ENCODE data around the gene PPP1R7. TPM values are rescaled to one million over a fixed set of nuclear protein-coding genes. Genes with fewer than 3 reads are reported as not detected.

Gene PPP1R7
- total RNA-seq, 3 donors from 2014 or later = 66.3 to 74.1 (median 73.7) TPM

DNA sequence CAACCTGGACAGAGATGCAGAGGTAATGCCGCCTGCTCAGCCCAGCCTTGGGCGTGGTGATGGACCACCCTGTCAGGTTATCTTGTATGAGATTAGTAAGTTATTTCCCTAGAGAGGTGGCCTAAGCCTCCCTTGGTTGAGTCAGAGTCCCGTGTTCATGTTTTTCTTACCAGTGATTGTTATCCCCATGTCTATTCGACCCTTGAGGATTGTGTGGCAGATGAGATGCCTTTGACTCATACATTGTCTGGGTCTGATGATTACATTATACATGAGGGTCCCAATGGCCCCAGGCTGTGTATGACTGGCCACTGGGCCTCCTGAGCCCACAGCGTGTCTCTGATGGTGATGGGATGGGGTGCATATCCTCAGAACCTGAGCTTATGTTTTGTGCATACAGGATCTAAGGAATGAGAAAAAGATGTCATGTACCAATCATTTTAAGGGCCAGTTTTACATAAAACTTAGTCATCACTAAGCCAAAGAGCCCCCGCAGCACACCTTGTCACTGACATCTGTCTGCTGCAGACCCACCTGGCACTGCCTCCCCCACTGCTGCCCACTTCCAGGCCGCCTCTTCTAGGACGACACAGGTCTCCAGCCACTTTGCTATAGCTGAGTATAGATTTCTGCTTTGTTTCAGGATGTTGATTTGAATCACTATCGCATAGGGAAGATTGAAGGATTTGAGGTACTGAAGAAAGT is 7.7 kb downstream of the PPP1R7 start:
- Mint-ChIP-seq H3K9me3 (no peaks in the 10 kb centered on the region), H3K36me3 (ENCODE audit: insufficient read depth) (peaks cover 20% of the 10 kb centered on the region), H3K27me3 (ENCODE audit: low read depth) (no peaks in the 10 kb centered on the region), H3K4me1 (ENCODE audit: low read depth) (peaks cover 19% of the 10 kb centered on the region), H3K4me3 (no peak overlapping the region)
- DNase-seq (no peak), ATAC-seq (no peak)

DNA sequence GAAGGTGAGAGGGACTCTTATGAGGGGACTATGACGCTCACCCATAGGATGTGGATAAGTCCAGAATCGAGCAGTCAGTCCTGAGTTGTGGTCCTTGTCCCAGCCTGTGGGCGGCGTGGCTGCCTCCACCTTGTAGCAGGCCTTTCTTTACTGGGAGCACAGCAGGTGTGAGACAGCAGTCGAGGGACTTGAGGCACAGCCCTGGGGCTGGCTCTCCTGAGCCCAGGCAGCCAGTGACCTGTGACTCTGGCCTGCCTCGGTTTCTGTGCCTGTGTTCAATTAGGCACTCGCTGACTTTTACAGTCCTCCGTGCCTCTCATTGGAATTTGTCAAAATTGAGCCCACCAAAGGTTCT is 8.3 kb downstream of the PPP1R7 start:
- no peak for DNase-seq
- ATAC-seq = no peak
- peaks cover 20% of the 10 kb centered on the region for H3K36me3 Mint-ChIP-seq (ENCODE audit: insufficient read depth)

DNA sequence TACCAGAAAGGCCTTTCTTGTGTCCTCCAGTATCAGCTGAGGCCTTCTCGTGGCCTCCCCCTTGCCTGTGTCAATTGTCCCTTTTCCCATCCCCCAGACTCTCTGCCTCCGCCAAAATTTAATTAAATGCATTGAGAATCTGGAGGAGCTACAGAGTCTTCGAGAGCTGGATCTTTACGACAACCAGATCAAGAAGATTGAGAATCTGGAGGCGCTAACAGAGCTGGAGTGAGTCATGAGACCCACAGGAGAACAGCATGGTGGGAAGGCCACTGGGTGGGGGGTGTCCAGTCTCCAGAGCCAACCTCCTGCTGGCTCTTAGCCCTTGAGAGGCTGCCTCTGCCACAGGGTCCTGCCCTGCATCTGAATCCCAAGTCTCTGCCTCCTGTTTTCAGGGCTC is 8.8 kb downstream of the PPP1R7 start:
- no peak for DNase-seq
- Mint-ChIP-seq H3K9me3 (no peaks in the 10 kb centered on the region), H3K36me3 (ENCODE audit: insufficient read depth) (peaks cover 20% of the 10 kb centered on the region), H3K4me3 (no peak overlapping the region), H3K4me1 (ENCODE audit: low read depth) (peaks cover 15% of the 10 kb centered on the region), H3K27me3 (ENCODE audit: low read depth) (no peaks in the 10 kb centered on the region)
- ATAC-seq = no peak

More for the DNA sequence above, 8.3 kb downstream of the PPP1R7 start:
- H3K27me3 Mint-ChIP-seq (ENCODE audit: low read depth) = no peaks in the 10 kb centered on the region
- peaks cover 15% of the 10 kb centered on the region for H3K4me1 Mint-ChIP-seq (ENCODE audit: low read depth)
- H3K9me3 Mint-ChIP-seq = no peaks in the 10 kb centered on the region
- no peak overlapping the region for H3K4me3 Mint-ChIP-seq

DNA sequence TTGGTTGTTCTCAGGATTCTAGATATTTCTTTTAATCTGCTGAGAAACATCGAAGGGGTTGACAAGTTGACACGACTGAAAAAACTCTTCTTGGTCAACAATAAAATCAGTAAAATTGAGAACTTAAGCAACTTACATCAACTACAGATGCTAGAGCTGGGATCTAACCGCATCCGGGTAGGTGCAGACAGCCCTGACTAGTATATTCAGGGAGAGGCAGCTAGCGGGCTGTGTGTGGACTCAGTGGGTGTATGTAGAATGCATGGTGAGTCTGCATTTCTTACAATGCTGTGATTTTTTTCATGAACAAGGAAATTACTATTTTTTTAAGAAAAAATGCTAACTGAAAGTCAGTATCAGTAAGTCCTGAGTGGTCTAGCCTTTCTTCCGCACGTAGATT is 10.1 kb downstream of the PPP1R7 start:
- DNase-seq (no peak), ATAC-seq (no peak)
- Mint-ChIP-seq H3K9me3 (no peaks in the 10 kb centered on the region), H3K4me3 (no peak overlapping the region), H3K4me1 (ENCODE audit: low read depth) (peaks cover 9% of the 10 kb centered on the region), H3K36me3 (ENCODE audit: insufficient read depth) (peaks cover 20% of the 10 kb centered on the region), H3K27me3 (ENCODE audit: low read depth) (no peaks in the 10 kb centered on the region)

DNA sequence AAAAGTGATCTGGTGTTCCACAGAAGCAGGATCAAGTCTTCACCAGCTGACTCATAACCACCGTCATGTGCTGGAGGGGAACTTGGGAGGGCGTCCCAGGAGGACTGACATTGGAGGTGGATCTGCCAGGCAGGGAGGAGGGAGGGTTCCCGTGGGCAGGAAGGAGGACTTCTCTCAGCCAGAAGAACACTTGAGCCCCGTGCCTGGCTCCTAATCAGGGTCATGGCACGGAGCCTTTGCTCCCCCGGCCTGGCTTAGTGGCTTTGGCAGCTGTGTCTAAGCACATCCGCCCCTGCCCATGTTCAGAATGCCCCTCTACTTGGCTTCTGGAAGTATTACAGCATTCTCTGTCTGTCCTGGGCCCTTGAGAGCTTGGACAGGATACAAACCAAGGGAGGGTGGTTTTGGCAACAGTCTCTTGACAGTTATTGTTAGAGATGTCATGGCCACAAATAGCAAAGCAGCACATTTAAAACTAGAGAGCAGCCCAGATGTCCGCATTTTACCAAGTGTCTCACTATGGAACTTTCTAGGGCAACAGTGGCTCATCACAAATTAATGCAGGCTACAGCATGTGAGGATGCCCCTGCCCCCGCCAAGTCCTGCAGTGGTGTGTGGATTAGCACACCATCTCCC is 11.5 kb downstream of the PPP1R7 start:
- ATAC-seq (no peak), DNase-seq (no peak)
- Mint-ChIP-seq H3K9me3 (no peaks in the 10 kb centered on the region), H3K4me3 (no peak overlapping the region), H3K4me1 (ENCODE audit: low read depth) (peaks cover 4% of the 10 kb centered on the region), H3K27me3 (ENCODE audit: low read depth) (no peaks in the 10 kb centered on the region), H3K36me3 (ENCODE audit: insufficient read depth) (peaks cover 28% of the 10 kb centered on the region)

DNA sequence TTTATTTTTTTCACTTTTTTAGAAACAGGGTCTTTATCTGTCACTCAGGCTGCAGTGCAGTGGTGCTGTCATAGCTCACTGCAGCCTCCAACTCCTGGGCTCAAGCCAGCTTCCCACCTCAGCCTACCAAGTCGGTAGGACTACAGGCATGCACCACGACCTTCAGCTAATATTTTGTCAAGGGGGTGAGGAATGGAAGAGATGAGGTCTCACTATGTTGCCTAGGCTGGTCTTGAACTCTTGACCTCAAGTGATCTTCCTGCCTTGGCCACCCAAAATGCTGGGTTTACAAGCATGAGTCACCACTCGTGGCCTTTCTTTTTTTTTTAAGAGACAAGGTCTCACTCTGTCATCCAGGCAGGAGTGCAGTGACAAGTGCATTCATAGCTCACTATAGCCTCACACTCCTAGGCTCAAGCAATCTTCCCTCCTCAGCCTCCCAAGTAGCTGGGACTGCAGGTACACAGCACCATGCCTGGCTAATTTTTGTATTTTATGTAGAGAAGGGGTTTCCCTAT is 13.4 kb downstream of the PPP1R7 start:
- Mint-ChIP-seq H3K4me1 (ENCODE audit: low read depth) (no peaks in the 10 kb centered on the region), H3K4me3 (no peak overlapping the region), H3K36me3 (ENCODE audit: insufficient read depth) (peaks cover 35% of the 10 kb centered on the region), H3K27me3 (ENCODE audit: low read depth) (no peaks in the 10 kb centered on the region), H3K9me3 (no peaks in the 10 kb centered on the region)
- ATAC-seq = no peak
- no peak for DNase-seq

DNA sequence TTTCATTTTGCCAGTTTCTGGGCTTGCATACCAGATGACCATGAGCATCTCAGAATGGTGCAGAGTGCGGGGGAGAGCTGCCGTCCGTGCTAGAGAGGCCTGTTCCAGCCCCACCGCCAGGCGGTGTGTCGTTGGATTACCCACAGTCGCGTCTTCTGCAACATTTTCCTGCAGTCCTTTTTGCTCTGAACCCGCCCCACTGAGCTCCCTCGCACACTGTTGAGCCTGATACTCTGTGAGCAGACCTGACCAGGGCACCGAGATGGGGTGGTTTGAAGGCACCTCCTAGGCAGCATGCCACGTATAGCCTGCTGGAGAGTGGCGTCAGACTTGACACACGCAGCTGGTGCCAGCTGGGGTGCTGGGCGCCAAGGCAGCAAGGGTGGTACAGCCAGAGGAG is 18.1 kb downstream of the PPP1R7 start:
- H3K27me3 Mint-ChIP-seq (ENCODE audit: low read depth) = no peaks in the 10 kb centered on the region
- ATAC-seq = no peak
- DNase-seq = no peak
- H3K9me3 Mint-ChIP-seq = peaks cover 15% of the 10 kb centered on the region
- peaks cover 58% of the 10 kb centered on the region for H3K36me3 Mint-ChIP-seq (ENCODE audit: insufficient read depth)
- no peaks in the 10 kb centered on the region for H3K4me1 Mint-ChIP-seq (ENCODE audit: low read depth)
- no peak overlapping the region for H3K4me3 Mint-ChIP-seq

DNA sequence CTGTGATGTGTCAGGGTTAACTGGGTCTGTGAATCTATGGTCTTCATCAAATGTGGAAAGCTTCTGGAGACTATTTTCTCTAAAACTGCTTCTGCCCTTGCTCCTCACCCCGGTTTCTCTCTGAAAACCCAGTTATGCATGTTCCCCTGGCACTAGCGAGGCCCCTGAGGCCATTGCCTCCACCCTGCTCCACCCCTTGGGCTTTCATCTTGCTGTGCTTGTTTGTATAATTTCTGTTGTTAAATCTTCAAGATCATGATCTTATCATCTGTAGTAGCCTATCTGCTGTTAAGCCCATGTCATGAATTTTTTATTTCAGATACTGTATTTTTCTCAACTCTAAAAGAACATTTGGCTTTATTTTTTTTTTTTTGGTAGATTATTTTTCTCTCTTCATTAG is 23.3 kb downstream of the PPP1R7 start:
- Mint-ChIP-seq H3K9me3 (peaks cover 15% of the 10 kb centered on the region), H3K4me1 (ENCODE audit: low read depth) (no peaks in the 10 kb centered on the region), H3K4me3 (no peak overlapping the region), H3K36me3 (ENCODE audit: insufficient read depth) (peaks cover 57% of the 10 kb centered on the region), H3K27me3 (ENCODE audit: low read depth) (no peaks in the 10 kb centered on the region)
- DNase-seq = no peak
- no peak for ATAC-seq

DNA sequence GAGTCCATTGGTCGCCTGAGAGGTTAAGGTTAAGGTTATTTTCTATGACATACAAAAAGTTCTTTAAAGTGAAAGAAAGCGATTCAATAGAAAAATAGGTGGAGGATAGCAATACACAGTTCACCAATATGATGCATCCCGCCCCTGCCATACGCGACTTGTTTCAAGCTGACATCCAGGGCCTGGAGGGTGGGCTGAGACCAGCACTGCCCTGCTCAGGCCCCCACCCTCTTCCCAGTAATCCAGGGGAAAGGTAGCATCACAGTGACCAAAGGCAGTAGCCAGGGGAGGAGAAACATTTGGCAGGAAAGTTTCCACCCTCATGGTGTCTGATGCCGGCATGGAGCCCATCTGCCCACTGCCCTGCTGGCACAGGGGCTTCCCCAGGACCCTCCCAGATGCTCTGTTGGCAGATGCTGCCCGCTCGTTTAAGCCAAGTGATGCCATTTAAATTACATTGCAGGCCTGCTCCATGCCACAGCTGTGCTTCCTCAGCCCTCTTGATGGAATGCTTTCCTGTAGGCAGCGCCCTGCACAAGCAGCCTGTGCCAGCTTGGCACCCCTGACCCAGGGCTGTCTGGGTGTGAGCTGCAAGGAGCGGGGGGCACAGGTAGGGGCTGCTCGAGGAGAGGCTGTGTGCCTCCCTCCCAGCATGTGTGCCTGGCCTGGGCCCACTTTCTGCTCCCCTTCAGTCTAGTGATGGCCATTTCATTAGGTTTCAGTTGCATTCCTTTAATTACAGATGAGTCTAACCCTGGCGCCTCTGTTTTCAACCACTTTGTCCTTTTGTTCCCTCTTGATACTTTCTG is 27.5 kb downstream of the PPP1R7 start:
- Mint-ChIP-seq H3K36me3 (ENCODE audit: insufficient read depth) (peaks cover 37% of the 10 kb centered on the region), H3K9me3 (no peaks in the 10 kb centered on the region), H3K27me3 (ENCODE audit: low read depth) (no peaks in the 10 kb centered on the region), H3K4me1 (ENCODE audit: low read depth) (peaks cover 2% of the 10 kb centered on the region), H3K4me3 (no peak overlapping the region)
- DNase-seq (no peak), ATAC-seq (no peak)

DNA sequence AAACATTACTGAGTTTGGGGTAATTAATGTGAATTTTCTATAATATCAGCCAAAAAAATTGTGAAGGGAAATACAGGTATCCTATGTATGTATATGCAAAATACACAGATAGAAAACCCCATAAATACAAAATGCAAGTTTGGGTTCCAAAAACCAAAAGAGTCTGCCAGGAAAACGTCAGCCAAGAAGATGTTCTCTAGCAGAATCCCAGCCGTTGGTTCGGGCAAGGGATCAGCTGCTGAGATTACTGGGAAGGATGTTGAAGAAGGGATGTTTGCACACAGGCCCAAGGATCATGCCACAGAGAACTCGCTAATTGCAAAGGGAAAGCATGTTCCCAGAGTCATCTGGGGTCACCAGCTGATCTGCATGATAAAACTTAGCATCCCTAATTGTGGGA is 28.7 kb downstream of the PPP1R7 start:
- Mint-ChIP-seq H3K9me3 (no peaks in the 10 kb centered on the region), H3K4me1 (ENCODE audit: low read depth) (peaks cover 2% of the 10 kb centered on the region), H3K4me3 (no peak overlapping the region), H3K27me3 (ENCODE audit: low read depth) (no peaks in the 10 kb centered on the region), H3K36me3 (ENCODE audit: insufficient read depth) (peaks cover 37% of the 10 kb centered on the region)
- DNase-seq = no peak
- no peak for ATAC-seq

DNA sequence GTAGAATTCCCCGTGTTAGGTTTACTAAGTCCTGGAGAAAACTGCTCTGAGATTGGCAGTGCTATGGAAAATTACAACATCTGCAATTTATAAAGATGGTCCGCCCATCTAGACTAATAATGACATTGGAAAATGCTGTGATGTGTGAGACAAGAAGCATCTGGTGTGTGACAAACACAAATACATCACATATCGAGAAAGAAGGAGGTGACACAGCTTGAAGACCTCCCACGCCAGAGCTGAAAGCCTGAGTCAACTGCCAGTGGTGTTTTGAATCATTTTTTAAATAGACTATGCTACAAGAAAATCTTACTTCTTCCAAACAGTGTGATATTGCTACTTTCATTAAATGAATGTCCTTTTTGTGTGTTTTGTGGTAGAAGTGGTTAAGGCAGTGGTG is 29.6 kb downstream of the PPP1R7 start:
- DNase-seq = no peak
- ATAC-seq = peak; percentile 66 to 86
- peaks cover 30% of the 10 kb centered on the region for H3K36me3 Mint-ChIP-seq (ENCODE audit: insufficient read depth)

DNA sequence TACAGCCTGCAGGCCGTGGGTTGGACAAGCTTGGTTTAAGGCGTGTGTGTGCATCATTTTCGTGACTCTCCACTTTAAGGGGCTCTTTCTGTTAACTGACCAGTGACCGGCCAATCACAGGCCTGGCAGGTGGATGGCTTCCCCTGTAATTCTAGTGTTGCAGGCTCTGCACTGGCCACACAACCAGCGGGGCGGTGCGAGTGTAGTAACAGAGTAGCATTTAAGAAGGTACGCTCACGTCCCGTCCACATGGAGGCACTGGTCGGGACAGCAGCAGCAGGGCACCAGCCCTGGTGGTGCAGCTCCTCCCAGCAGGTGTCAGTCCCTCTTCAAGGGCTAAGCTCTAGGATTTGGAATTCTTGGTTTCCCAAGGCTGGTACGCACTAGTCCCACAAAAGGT is 30.2 kb downstream of the PPP1R7 start:
- H3K27me3 Mint-ChIP-seq (ENCODE audit: low read depth) = no peaks in the 10 kb centered on the region
- no peak for DNase-seq
- H3K9me3 Mint-ChIP-seq = no peaks in the 10 kb centered on the region
- peaks cover 2% of the 10 kb centered on the region for H3K4me1 Mint-ChIP-seq (ENCODE audit: low read depth)
- ATAC-seq = no peak
- peaks cover 25% of the 10 kb centered on the region for H3K36me3 Mint-ChIP-seq (ENCODE audit: insufficient read depth)
- no peak overlapping the region for H3K4me3 Mint-ChIP-seq

More for the DNA sequence above, 29.6 kb downstream of the PPP1R7 start:
- Mint-ChIP-seq H3K4me1 (ENCODE audit: low read depth) (peaks cover 2% of the 10 kb centered on the region), H3K27me3 (ENCODE audit: low read depth) (no peaks in the 10 kb centered on the region), H3K4me3 (no peak overlapping the region), H3K9me3 (no peaks in the 10 kb centered on the region)

DNA sequence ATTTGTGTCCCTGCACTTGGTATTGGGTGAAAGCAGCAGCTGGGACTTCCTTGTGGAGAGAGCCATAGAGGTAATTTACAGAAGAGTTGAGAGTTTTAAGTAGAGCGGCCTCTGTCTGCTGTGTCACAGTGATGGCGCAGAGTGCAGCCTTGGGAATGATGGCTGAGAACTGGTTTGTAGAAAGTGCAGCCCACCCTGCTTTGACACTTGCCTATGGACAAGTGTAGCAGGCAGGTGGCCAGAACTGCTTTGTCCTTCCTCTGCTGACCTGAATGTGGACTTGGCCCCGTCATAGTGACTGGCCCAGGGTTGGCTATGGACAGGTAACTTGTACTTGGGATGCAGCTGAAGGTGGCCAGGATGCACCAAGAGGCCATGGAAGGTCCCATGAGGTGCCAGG is 31.9 kb downstream of the PPP1R7 start:
- ATAC-seq (no peak), DNase-seq (no peak)
- H3K36me3 Mint-ChIP-seq (ENCODE audit: insufficient read depth) = peaks cover 24% of the 10 kb centered on the region
- no peaks in the 10 kb centered on the region for H3K27me3 Mint-ChIP-seq (ENCODE audit: low read depth)
- peaks cover 2% of the 10 kb centered on the region for H3K4me1 Mint-ChIP-seq (ENCODE audit: low read depth)
- H3K4me3 Mint-ChIP-seq = no peak overlapping the region
- H3K9me3 Mint-ChIP-seq = no peaks in the 10 kb centered on the region

DNA sequence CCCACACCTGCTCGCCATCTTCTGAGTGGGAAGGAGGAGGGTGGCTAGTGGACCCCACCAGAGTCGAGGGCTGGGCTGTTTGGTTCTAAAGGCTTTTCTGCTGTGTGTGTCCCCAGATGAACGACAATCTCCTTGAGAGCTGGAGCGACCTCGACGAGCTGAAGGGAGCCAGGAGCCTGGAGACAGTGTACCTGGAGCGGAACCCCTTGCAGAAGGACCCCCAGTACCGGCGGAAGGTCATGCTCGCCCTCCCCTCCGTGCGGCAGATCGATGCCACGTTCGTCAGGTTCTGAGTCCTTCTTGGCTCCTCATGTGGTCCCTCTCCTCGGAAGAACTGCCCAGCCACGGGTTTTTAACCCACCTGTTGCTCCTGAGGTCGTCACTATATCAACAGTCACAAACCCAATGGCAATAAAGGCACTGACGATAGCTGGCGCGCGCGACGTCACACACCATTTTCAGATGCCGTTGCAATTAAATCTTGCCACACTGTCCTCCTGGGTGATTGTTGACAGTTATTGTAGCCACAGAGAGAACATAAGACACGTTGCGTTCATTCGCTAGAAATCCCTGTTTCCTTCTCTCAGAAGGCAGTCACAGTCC is 32.4 kb downstream of the PPP1R7 start:
- DNase-seq (no peak), ATAC-seq (no peak)
- H3K4me1 Mint-ChIP-seq (ENCODE audit: low read depth) = peaks cover 2% of the 10 kb centered on the region
- H3K4me3 Mint-ChIP-seq = no peak overlapping the region
- H3K9me3 Mint-ChIP-seq = no peaks in the 10 kb centered on the region
- H3K27me3 Mint-ChIP-seq (ENCODE audit: low read depth) = no peaks in the 10 kb centered on the region
- peaks cover 22% of the 10 kb centered on the region for H3K36me3 Mint-ChIP-seq (ENCODE audit: insufficient read depth)
